GM21526 (cell line): ENCODE measurements around the gene NADK.
"Not testable (repeated sequence)": the region's sequence is repeated elsewhere in the genome, so short reads cannot be mapped to it uniquely, and the experiment has no call there.

ENCODE experiments used
- ATAC-seq: cut with Tn5 transposase; IDR thresholded peaks from one replicate; pipeline ENCODE4 v1.9.1; 2021; ENCODE audit warnings: moderate library complexity; ENCODE audit not compliant: unreplicated experiment, low FRiP score

The NADK gene

DNA sequence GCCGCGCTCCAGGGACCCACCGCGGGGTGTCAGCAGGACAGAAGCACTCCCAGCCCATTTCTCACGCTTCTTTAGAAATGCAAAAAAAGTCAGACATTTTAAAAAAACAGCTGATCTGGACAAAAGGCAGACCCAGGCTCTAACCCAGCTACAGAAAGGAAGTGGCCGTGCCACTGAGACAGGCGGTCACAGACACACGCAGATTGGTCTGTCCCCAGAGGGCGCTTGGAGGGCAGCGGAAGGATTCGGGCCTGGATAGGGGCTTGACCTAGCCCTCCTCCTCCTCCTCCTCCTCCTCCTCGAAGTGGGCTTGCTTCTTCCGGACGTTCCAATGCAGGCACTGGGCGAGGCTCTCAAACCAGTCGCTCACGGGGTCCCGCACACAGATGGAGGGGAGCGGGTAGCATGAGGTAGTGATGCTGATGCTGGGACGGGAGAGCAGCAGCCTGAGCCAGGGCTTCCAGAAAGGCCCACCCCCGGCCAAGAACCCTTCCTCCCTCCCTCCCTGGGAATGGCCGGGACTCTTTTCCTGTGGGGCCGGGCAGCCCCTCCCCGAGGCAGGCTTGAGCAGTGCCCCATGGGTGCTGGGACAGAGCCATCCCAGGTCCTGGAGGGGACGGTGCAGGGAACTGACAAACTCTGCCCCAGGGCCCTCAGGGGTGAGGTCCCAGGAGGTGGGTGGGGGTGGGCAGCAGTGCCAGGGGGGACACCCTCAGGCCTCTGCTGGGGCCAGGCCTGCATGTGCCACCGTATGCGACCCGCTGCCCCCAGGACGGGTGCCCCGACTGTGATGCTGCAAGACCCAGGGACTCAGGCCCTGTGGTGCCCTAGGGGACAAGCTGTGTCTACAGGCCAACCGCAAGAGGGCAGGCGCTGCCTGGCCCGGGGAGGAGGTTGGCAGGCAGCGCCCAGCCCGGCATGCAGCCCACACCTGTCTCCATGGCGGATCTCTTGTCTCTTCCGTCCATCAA, 25.3 kb downstream of the NADK start:
- ATAC-seq: no peak

- no peak for ATAC-seq
These were observed 26.1 kb downstream of the NADK start for GRCh38 chr1:1752190-1752589.

GRCh38 chr1:1749941-1750340, 28.3 kb downstream of the NADK start:
- ATAC-seq: not testable (repeated sequence)

GRCh38 chr1:1748686-1749321, 29.5 kb downstream of the NADK start:
- no peak for ATAC-seq

- ATAC-seq: peak; percentile 75
These were observed 31.7 kb downstream of the NADK start for GRCh38 chr1:1746566-1746909.

GRCh38 chr1:1745651-1746565, 32.4 kb downstream of the NADK start:
- peak; percentile 63 for ATAC-seq

- ATAC-seq: not testable (repeated sequence)
These were observed 35.7 kb downstream of the NADK start for GRCh38 chr1:1742529-1742928.

- not testable (repeated sequence) for ATAC-seq
These were observed 37.3 kb downstream of the NADK start for GRCh38 chr1:1741013-1741412.

- ATAC-seq: not testable (repeated sequence)
These were observed 39.4 kb downstream of the NADK start for GRCh38 chr1:1738799-1739337.

DNA sequence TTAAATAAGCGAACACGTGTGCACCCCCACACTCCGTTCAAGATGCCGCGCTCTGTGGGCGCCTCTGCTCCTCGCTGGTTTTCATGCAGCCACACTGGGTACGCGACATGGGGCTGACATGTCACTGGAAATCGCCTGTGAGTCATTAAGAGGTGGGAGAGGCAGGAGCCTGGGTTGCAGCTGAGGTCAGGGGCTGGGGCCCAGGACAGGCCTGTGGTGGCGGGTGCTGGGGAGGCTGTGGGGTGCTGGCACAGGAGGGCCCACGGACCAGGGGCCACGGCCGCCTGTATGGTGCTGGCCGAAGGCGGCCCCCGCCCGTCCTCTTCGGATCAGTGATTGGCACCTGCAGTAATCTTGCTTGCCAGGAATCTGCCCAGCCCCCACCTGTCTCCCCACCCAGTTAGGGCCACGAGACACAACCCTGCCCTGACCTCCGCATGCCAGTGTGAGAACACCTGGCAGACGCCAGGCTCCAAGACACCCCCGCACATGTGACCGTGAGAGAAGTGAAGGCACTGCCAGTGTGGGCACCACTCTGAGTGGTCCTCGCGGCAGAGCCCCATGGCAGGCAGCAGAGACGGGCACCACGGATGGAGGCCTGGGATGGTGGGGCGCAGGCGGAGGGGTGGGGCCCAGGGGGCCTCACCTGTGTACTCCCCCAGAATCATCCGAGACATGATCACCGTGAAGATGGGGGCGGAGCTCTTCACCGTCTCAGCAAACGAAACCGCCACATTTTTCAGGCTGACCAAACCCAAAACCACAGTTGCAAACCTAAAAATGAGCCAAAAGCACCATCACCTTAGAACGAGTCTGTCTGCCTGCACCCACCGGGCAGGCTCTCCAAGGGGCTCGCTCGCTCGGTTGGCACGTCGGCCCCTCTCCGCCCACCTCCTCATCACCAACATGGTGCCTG, 40.3 kb downstream of the NADK start:
- ATAC-seq: not testable (repeated sequence)

GRCh38 chr1:1732381-1732780, 45.9 kb downstream of the NADK start:
- ATAC-seq: no peak

DNA sequence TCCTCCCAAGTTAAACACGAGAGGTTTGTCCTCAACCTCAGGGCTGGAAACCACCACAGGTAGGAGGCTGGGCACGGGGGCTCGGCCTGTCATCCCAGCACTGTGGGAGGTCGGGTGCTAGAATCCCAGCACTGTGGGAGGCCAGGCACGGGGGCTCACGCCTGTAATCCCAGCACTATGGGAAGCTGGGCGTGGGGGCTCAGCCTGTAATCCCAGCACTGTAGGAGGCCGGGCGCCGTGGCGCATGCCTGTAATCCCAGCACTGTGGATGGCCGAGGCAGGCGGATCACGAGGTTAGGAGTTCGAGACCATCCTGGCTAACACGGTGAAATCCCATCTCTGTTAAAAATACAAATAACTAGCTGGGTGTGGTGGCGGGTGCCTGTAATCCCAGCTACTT, 47.4 kb downstream of the NADK start:
- no peak for ATAC-seq

GRCh38 chr1:1730230-1730629, 48.0 kb downstream of the NADK start:
- not testable (repeated sequence) for ATAC-seq

DNA sequence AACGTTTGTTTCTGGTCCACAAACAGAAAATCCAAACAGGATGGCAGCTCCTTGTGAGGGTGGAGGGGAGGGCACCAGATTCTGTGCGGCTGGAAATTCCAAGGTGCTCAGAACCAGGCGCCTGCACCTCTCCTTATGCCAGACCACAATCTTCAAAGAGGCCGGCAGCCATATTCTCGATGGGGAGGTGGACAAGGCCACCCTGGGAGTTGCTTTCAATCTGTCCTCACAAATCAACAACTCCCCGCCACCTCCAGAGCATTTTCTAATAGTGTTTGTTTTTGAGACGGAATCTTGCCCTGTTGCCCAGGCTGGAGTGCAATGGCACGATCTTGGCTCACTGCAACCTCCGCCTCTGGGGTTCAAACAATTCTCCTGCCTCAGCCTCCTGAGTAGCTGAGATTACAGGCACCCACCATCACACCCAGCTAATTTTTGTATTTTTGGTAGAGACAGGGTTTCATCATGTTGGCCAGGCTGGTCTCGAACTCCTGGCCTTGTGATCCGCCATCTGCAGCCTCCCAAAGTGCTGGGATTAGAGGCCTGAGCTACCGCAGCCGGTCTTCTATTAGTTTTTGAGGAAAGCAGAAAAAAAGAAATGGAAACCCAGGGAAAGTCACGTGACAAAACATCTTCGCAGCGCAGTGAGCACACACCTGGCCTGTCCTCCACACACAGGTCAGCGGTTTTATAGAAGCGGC, 49.0 kb downstream of the NADK start:
- ATAC-seq: not testable (repeated sequence)

DNA sequence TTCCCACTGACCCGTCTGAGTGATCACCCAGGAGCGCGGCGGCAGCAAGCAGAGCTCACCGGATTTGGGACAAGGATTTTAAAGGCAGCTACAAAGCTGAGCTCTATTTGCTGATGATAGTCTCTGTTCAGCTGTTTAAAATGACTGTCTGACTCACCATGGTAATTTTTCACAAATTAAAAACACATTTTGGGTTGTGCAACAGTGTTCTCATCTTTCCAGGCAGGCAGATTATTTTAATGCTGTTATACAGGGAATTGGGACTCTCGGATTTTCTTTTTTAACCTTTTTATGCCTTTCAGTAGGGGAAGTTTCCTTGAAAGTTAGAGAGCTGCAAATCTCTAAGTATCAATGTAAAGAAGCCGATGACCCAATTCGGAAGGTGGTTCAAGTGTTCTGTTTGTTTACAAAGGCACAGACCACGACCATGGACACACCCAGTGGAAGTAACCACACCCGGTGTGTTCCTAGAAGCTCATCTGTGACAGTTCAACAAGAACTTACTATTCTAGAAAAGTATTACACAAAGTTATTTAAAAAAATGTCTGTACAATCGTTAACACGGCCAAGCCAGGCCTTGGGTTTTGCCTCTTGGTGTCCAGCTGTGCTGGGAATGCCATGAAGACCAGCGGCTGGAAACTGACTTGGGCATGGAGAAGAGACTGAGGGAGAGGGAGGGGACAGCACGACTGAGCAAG, 49.8 kb downstream of the NADK start:
- not testable (repeated sequence) for ATAC-seq

GRCh38 chr1:1727131-1727651, 51.1 kb downstream of the NADK start:
- ATAC-seq: not testable (repeated sequence)

DNA sequence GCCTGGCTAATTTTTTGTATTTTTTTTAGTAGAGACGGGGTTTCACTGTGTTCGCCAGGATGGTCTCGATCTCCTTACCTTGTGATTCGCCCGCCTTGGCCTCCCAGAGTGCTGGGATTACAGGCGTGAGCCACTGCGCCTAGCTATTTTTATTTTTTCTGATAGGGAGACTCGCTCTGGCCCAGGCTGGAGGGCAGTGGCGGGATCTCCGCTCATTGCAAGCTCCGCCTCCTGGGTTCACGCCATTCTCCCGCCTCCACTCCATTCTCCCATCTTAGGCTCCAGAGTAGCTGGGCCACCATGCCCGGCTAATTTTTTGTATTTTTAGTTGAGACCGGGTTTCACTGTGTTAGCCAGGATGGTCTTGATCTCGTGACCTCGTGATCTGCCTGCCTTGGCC, 52.2 kb downstream of the NADK start:
- not testable (repeated sequence) for ATAC-seq
